ENCODE results near the gene ATP6V1E1. TPM values are rescaled to one million over a fixed set of nuclear protein-coding genes. Genes with fewer than 3 reads are reported as not detected.

ATP6V1E1 gene
- total RNA-seq, 1 experiment from 2014 or later: 89.2 TPM

DNA sequence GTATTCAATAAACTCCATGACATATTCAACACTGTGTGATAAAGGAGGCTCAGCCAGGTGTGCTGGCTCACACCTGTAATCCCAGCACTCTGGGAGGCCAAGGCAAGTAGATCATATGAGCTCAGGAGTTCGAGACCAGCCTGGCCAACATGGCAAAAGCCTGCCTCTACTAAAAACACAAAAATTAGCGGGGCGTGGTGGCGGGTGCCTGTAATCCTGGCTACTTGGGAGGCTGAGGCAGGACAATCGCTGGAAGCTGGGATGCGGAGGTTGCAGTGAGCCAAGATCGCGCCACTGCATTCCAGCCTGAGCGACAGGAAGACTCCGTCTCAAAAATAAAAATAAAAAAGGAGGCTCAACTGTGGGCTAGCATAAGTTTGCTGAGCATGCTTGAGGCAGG is 69.4 kb downstream of the ATP6V1E1 start:
- no peak overlapping the region for H3K56ac ChIP-seq (ENCODE audit: insufficient read length, low read depth, low read length)
- no peaks in the 10 kb centered on the region for H3K79me1 ChIP-seq (ENCODE audit: insufficient read depth, low read depth, low read length, poor library complexity, severe bottlenecking)
- no peak overlapping the region for H4K5ac ChIP-seq (ENCODE audit: insufficient read length, low read depth, low read length)
- H2AK5ac ChIP-seq (ENCODE audit: insufficient read length, low read length): no peak overlapping the region
- no peak overlapping the region for H2BK20ac ChIP-seq (ENCODE audit: low read depth, low read length, poor library complexity, severe bottlenecking)
- no peak overlapping the region for H3K4me2 ChIP-seq (ENCODE audit: insufficient read depth, insufficient read length, low read length)
- 0 out of 2 replicates have a peak, but pooled peaks cover 1% of the 10 kb centered on the region for H3K79me2 ChIP-seq (ENCODE audit: insufficient read depth, low read length)
- H2BK5ac ChIP-seq (ENCODE audit: insufficient read length, low read length): no peak overlapping the region
- TF ChIP-seq, protein P1, sequence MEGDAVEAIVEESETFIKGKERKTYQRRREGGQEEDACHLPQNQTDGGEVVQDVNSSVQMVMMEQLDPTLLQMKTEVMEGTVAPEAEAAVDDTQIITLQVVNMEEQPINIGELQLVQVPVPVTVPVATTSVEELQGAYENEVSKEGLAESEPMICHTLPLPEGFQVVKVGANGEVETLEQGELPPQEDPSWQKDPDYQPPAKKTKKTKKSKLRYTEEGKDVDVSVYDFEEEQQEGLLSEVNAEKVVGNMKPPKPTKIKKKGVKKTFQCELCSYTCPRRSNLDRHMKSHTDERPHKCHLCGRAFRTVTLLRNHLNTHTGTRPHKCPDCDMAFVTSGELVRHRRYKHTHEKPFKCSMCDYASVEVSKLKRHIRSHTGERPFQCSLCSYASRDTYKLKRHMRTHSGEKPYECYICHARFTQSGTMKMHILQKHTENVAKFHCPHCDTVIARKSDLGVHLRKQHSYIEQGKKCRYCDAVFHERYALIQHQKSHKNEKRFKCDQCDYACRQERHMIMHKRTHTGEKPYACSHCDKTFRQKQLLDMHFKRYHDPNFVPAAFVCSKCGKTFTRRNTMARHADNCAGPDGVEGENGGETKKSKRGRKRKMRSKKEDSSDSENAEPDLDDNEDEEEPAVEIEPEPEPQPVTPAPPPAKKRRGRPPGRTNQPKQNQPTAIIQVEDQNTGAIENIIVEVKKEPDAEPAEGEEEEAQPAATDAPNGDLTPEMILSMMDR (conservative IDR thresholded peaks at IDR 0.05): no peak
- H3T11ph ChIP-seq (ENCODE audit: low read length): no peak overlapping the region
- H3K27me3 Mint-ChIP-seq (ENCODE audit: low read depth): no peaks in the 10 kb centered on the region; the same call in 1 of the 2 replicates
- H3K23ac ChIP-seq (ENCODE audit: insufficient read length, low read depth, low read length): no peak overlapping the region
- H3K23me2 ChIP-seq (ENCODE audit: insufficient read length, low read depth, low read length, poor library complexity, severe bottlenecking): no peaks in the 10 kb centered on the region
- peaks cover 10 to 14% of the 10 kb centered on the region in 2 experiments; a peak in 4 of 5 replicates for H3K9me3 Mint-ChIP-seq
- H3K27ac Mint-ChIP-seq: no peak overlapping the region
- H3K4me3 Mint-ChIP-seq: no peak overlapping the region
- peaks cover 50 to 71% (median 60%) of the 10 kb centered on the region in 3 experiments for H3K36me3 Mint-ChIP-seq (ENCODE audit: insufficient read depth in 1 of 3, low read depth in 3 of 3)
- H3K9ac ChIP-seq (ENCODE audit: extremely low read depth, insufficient read length, low read length): no peak overlapping the region
- no peaks in the 10 kb centered on the region for H4K20me1 ChIP-seq (ENCODE audit: control insufficient read depth, insufficient read depth, insufficient read length)
- H2AFZ ChIP-seq (ENCODE audit: low read length): no peak overlapping the region
- no peak overlapping the region for H3K27ac ChIP-seq (ENCODE audit: insufficient read length, low read depth, low read length)
- no peak overlapping the region for H2BK15ac ChIP-seq (ENCODE audit: low read depth, low read length)
- no peak for DNase-seq
- WGBS (ENCODE audit: extremely low coverage, insufficient read length, low lambda C conversion rate): no CpG with 5 or more reads among the region's 10 CpGs
- no peak overlapping the region for H3K18ac ChIP-seq (ENCODE audit: insufficient read length, low read depth, low read length)
- no peak overlapping the region for H2BK120ac ChIP-seq (ENCODE audit: low read depth, low read length, poor library complexity, severe bottlenecking)
- peaks cover 21 to 22% of the 10 kb centered on the region in 2 experiments for H3K4me1 Mint-ChIP-seq
- no peak overlapping the region for H2BK12ac ChIP-seq (ENCODE audit: insufficient read length, low read depth, low read length)
- H4K8ac ChIP-seq (replicated peaks; ENCODE audit: insufficient read length, low read depth, low read length): no peak overlapping the region
- H3K27me3 ChIP-seq (ENCODE audit: insufficient read depth, low read length): no peaks in the 10 kb centered on the region
- no peak overlapping the region for H3K14ac ChIP-seq (ENCODE audit: insufficient read depth, low read length)
- no peak overlapping the region for H3K4ac ChIP-seq (ENCODE audit: low read depth, low read length)
- no peaks in the 10 kb centered on the region for H3K9me3 ChIP-seq (ENCODE audit: control insufficient read depth, low read depth, low read length)
- H3K4me1 ChIP-seq (ENCODE audit: insufficient read depth, low read length): 0 out of 2 replicates have a peak, but pooled peaks cover under 1% of the 10 kb centered on the region
- no peak overlapping the region for H4K91ac ChIP-seq (ENCODE audit: insufficient read length, low read depth, low read length)
